Measurements from ENCODE around the gene MNAT1. TPM values are rescaled to one million over a fixed set of nuclear protein-coding genes. Genes with fewer than 3 reads are reported as not detected.

Gene MNAT1
- total and polyA plus RNA-seq, 9 of the 15 experiments (the other 6 are each of a cell fraction or from before 2014, with no cell fraction given) = 37.8 to 83.3 (median 60.4) TPM

GRCh38 chr14:60980811-60981632 lies 246.5 kb downstream of the MNAT1 start, which contains the start of the genes SLC38A6 and TRMT5 (continued):
- TF ChIP-seq, protein P1, sequence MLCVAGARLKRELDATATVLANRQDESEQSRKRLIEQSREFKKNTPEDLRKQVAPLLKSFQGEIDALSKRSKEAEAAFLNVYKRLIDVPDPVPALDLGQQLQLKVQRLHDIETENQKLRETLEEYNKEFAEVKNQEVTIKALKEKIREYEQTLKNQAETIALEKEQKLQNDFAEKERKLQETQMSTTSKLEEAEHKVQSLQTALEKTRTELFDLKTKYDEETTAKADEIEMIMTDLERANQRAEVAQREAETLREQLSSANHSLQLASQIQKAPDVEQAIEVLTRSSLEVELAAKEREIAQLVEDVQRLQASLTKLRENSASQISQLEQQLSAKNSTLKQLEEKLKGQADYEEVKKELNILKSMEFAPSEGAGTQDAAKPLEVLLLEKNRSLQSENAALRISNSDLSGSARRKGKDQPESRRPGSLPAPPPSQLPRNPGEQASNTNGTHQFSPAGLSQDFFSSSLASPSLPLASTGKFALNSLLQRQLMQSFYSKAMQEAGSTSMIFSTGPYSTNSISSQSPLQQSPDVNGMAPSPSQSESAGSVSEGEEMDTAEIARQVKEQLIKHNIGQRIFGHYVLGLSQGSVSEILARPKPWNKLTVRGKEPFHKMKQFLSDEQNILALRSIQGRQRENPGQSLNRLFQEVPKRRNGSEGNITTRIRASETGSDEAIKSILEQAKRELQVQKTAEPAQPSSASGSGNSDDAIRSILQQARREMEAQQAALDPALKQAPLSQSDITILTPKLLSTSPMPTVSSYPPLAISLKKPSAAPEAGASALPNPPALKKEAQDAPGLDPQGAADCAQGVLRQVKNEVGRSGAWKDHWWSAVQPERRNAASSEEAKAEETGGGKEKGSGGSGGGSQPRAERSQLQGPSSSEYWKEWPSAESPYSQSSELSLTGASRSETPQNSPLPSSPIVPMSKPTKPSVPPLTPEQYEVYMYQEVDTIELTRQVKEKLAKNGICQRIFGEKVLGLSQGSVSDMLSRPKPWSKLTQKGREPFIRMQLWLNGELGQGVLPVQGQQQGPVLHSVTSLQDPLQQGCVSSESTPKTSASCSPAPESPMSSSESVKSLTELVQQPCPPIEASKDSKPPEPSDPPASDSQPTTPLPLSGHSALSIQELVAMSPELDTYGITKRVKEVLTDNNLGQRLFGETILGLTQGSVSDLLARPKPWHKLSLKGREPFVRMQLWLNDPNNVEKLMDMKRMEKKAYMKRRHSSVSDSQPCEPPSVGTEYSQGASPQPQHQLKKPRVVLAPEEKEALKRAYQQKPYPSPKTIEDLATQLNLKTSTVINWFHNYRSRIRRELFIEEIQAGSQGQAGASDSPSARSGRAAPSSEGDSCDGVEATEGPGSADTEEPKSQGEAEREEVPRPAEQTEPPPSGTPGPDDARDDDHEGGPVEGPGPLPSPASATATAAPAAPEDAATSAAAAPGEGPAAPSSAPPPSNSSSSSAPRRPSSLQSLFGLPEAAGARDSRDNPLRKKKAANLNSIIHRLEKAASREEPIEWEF (CRISPR knock-in tag; IDR thresholded peaks at IDR 0.05) = no peak
- no peak for TF ChIP-seq ZNF77 (CRISPR knock-in tag; IDR thresholded peaks at IDR 0.05)
- TF ChIP-seq NFYB (IDR thresholded peaks at IDR 0.05; ENCODE audit: extremely low read depth, insufficient read length) = no peak
- TF ChIP-seq ZC3H4 (CRISPR knock-in tag; IDR thresholded peaks at IDR 0.05; ENCODE audit: borderline replicate concordance) = no peak
- peak; percentile 82 for TF ChIP-seq POLR2A (conservative IDR thresholded peaks at IDR 0.05)
- TF ChIP-seq ZZZ3 (IDR thresholded peaks at IDR 0.05) = no peak
- TF ChIP-seq THRA (IDR thresholded peaks at IDR 0.05) = no peak
- TF ChIP-seq ZNF408 (CRISPR knock-in tag; IDR thresholded peaks at IDR 0.05; ENCODE audit: low read depth) = no peak
- TF ChIP-seq, protein P2, sequence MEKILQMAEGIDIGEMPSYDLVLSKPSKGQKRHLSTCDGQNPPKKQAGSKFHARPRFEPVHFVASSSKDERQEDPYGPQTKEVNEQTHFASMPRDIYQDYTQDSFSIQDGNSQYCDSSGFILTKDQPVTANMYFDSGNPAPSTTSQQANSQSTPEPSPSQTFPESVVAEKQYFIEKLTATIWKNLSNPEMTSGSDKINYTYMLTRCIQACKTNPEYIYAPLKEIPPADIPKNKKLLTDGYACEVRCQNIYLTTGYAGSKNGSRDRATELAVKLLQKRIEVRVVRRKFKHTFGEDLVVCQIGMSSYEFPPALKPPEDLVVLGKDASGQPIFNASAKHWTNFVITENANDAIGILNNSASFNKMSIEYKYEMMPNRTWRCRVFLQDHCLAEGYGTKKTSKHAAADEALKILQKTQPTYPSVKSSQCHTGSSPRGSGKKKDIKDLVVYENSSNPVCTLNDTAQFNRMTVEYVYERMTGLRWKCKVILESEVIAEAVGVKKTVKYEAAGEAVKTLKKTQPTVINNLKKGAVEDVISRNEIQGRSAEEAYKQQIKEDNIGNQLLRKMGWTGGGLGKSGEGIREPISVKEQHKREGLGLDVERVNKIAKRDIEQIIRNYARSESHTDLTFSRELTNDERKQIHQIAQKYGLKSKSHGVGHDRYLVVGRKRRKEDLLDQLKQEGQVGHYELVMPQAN (IDR thresholded peaks at IDR 0.05; ENCODE audit: borderline replicate concordance) = peak; percentile 93
- TF ChIP-seq TARDBP (IDR thresholded peaks at IDR 0.05) = no peak
- TF ChIP-seq, protein P3, sequence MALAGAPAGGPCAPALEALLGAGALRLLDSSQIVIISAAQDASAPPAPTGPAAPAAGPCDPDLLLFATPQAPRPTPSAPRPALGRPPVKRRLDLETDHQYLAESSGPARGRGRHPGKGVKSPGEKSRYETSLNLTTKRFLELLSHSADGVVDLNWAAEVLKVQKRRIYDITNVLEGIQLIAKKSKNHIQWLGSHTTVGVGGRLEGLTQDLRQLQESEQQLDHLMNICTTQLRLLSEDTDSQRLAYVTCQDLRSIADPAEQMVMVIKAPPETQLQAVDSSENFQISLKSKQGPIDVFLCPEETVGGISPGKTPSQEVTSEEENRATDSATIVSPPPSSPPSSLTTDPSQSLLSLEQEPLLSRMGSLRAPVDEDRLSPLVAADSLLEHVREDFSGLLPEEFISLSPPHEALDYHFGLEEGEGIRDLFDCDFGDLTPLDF (CRISPR knock-in tag; IDR thresholded peaks at IDR 0.05) = no peak
- no peak for TF ChIP-seq CBX5 (IDR thresholded peaks at IDR 0.05; ENCODE audit: borderline replicate concordance, low read depth)
- TF ChIP-seq, protein P4, sequence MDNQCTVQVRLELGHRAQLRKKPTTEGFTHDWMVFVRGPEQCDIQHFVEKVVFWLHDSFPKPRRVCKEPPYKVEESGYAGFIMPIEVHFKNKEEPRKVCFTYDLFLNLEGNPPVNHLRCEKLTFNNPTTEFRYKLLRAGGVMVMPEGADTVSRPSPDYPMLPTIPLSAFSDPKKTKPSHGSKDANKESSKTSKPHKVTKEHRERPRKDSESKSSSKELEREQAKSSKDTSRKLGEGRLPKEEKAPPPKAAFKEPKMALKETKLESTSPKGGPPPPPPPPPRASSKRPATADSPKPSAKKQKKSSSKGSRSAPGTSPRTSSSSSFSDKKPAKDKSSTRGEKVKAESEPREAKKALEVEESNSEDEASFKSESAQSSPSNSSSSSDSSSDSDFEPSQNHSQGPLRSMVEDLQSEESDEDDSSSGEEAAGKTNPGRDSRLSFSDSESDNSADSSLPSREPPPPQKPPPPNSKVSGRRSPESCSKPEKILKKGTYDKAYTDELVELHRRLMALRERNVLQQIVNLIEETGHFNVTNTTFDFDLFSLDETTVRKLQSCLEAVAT (IDR thresholded peaks at IDR 0.05) = peak in 1 of 2 experiments; percentile 55; a peak in 1 of 4 replicates
- no peak for TF ChIP-seq ARNT (IDR thresholded peaks at IDR 0.05)
- no peak for TF ChIP-seq FIP1L1 (IDR thresholded peaks at IDR 0.05; ENCODE audit: low read depth, low read length, poor library complexity, severe bottlenecking)
- TF ChIP-seq HDAC1 (IDR thresholded peaks at IDR 0.05) = peak in 1 of 2 experiments; percentile 84; a peak in 1 of 4 replicates
- no peak for TF ChIP-seq ZNF184 (CRISPR knock-in tag; IDR thresholded peaks at IDR 0.05)

Measured in K562 (cell line).